Measurements from ENCODE around the gene IQCM. TPM values are rescaled to one million over a fixed set of nuclear protein-coding genes. Genes with fewer than 3 reads are reported as not detected.

Gene IQCM
- polyA plus RNA-seq, 3 donors, result not detected

- Histone ChIP-seq H3K9ac (ENCODE audit: insufficient read depth, low read length, poor library complexity, severe bottlenecking) (no peak overlapping the region), H3K27me3 (ENCODE audit: control insufficient read depth in 2 of 2, insufficient read depth in 2 of 2, low read length in 2 of 2) (no peaks in the 10 kb centered on the region), H3K27ac (ENCODE audit: low read depth in 1 of 2, low read length in 2 of 2) (no peak overlapping the region), H3K4me2 (replicated peaks; ENCODE audit: extremely low read depth, low read length, poor library complexity, severe bottlenecking) (no peak overlapping the region), H3K4me3 (replicated peaks in 1 of 3; ENCODE audit: low read depth in 2 of 3, low read length in 3 of 3) (no peak overlapping the region), H3K9me3 (replicated peaks in 1 of 2; ENCODE audit: control insufficient read depth in 1 of 2, insufficient read depth in 1 of 2, low read length in 2 of 2) (peaks cover 0 to 9% of the 10 kb centered on the region in 2 donors), H4K20me1 (ENCODE audit: insufficient read depth, low read length) (no peaks in the 10 kb centered on the region), H3K4me1 (ENCODE audit: control insufficient read depth in 1 of 2, insufficient read depth in 2 of 2, low read length in 2 of 2) (no peaks in the 10 kb centered on the region), H3K36me3 (replicated peaks in 1 of 2; ENCODE audit: control insufficient read depth in 1 of 2, insufficient read depth in 2 of 2, low read length in 2 of 2) (no peaks in the 10 kb centered on the region), H2AFZ (ENCODE audit: insufficient read depth, low read depth, low read length, poor library complexity, severe bottlenecking) (no peak overlapping the region), H3K79me2 (ENCODE audit: insufficient read depth, low read length) (no peaks in the 10 kb centered on the region)
- H3K4me3 Mint-ChIP-seq, result no peak overlapping the region
- no peak for DNase-seq
- peaks cover 0 to 14% (median 6%) of the 10 kb centered on the region in 7 donors for H3K9me3 Mint-ChIP-seq
- H3K36me3 Mint-ChIP-seq, result no peaks in the 10 kb centered on the region
- no peak for TF ChIP-seq CTCF (IDR thresholded peaks at IDR 0.05)
- intact Hi-C loops (cut with micrococcal nuclease), result no loop called here
- peaks cover 0 to 1% (median 0%) of the 10 kb centered on the region in 3 donors for H3K27me3 Mint-ChIP-seq (ENCODE audit: low read depth in 3 of 3)
- H3K4me1 Mint-ChIP-seq, result no peaks in the 10 kb centered on the region
- no peak overlapping the region for H3K27ac Mint-ChIP-seq
Measured at GRCh38 chr4:149845743-149846142, 30.1 kb upstream of the IQCM start.

- no peak for TF ChIP-seq CTCF (IDR thresholded peaks at IDR 0.05)
- no peak overlapping the region for H3K4me3 ChIP-seq (replicated peaks in 1 of 3; ENCODE audit: low read depth in 2 of 3, low read length in 3 of 3)
- H3K27me3 ChIP-seq (ENCODE audit: control insufficient read depth in 2 of 2, insufficient read depth in 2 of 2, low read length in 2 of 2), result no peaks in the 10 kb centered on the region
- no peaks in the 10 kb centered on the region for H3K27me3 Mint-ChIP-seq (ENCODE audit: low read depth in 3 of 3)
- H3K4me2 ChIP-seq (replicated peaks; ENCODE audit: extremely low read depth, low read length, poor library complexity, severe bottlenecking), result no peak overlapping the region
- H3K27ac Mint-ChIP-seq, result no peak overlapping the region
- DNase-seq, result no peak
- no peaks in the 10 kb centered on the region for H3K79me2 ChIP-seq (ENCODE audit: insufficient read depth, low read length)
- peaks cover 0 to 3% of the 10 kb centered on the region in 2 donors for H3K9me3 ChIP-seq (replicated peaks in 1 of 2; ENCODE audit: control insufficient read depth in 1 of 2, insufficient read depth in 1 of 2, low read length in 2 of 2)
- no peaks in the 10 kb centered on the region for H3K36me3 Mint-ChIP-seq
- intact Hi-C loops (cut with micrococcal nuclease), result no loop called here
- no peak overlapping the region for H3K9ac ChIP-seq (ENCODE audit: insufficient read depth, low read length, poor library complexity, severe bottlenecking)
- no peak overlapping the region for H3K4me3 Mint-ChIP-seq
- H3K27ac ChIP-seq (ENCODE audit: low read depth in 1 of 2, low read length in 2 of 2), result no peak overlapping the region
- H3K9me3 Mint-ChIP-seq, result peaks cover 0 to 5% (median 2%) of the 10 kb centered on the region in 7 donors
- no peaks in the 10 kb centered on the region for H4K20me1 ChIP-seq (ENCODE audit: insufficient read depth, low read length)
- WGBS (ENCODE audit: insufficient coverage), result no CpG with 5 or more reads among the region's 1 CpG
- H2AFZ ChIP-seq (ENCODE audit: insufficient read depth, low read depth, low read length, poor library complexity, severe bottlenecking), result no peak overlapping the region
- no peaks in the 10 kb centered on the region for H3K36me3 ChIP-seq (replicated peaks in 1 of 2; ENCODE audit: control insufficient read depth in 1 of 2, insufficient read depth in 2 of 2, low read length in 2 of 2)
- H3K4me1 ChIP-seq (ENCODE audit: control insufficient read depth in 1 of 2, insufficient read depth in 2 of 2, low read length in 2 of 2), result no peaks in the 10 kb centered on the region
- H3K4me1 Mint-ChIP-seq, result no peaks in the 10 kb centered on the region
Measured at GRCh38 chr4:149841686-149842085, 26.0 kb upstream of the IQCM start.

Data from CD14-positive monocyte (primary cell).